ENCODE results near the gene C1orf35. TPM values are rescaled to one million over a fixed set of nuclear protein-coding genes. Genes with fewer than 3 reads are reported as not detected.

Gene C1orf35
- total and polyA plus RNA-seq, 9 of the 15 experiments (the other 6 are each of a cell fraction or from before 2014, with no cell fraction given) = 3.2 to 48.7 (median 12.5) TPM

DNA sequence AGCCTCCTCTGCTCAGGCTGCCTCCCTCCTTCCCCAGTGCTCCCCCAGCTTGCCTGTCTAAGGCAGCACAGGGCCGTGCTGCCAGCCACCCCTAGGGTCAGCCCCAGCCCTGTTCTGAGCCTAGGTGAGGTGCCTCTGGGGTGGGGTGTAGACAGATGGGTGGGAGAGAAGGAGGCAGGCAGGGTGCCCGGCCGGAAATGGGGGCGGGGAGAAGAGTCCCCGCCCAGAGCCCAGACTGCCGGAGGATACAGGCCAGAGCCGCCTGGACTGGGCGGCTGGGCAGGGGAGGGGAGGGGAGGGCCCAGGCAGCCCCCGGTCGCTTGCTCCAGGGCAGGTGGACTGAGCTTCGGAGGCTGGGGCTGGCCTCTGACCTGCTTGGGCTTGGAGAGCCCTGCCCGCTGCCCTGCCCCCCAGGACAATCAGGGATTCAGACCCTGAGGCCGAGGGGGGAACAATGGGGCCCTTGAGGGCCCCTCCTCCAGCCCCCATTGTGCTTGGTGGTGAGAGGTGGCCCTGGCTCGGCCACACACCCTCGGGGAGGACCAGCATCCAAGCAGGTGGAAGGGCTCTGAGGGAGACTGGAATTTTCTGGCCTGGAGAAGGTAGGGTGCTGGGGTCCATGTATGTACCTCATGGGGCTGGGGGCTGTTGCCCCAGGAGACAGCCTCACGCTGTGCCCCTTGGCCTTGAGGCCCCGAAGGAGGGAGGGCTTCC lies 46.4 kb upstream of the C1orf35 start, which contains the start of gene GJC2 (continued):
- TF ChIP-seq, protein P1, sequence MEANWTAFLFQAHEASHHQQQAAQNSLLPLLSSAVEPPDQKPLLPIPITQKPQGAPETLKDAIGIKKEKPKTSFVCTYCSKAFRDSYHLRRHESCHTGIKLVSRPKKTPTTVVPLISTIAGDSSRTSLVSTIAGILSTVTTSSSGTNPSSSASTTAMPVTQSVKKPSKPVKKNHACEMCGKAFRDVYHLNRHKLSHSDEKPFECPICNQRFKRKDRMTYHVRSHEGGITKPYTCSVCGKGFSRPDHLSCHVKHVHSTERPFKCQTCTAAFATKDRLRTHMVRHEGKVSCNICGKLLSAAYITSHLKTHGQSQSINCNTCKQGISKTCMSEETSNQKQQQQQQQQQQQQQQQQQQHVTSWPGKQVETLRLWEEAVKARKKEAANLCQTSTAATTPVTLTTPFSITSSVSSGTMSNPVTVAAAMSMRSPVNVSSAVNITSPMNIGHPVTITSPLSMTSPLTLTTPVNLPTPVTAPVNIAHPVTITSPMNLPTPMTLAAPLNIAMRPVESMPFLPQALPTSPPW (CRISPR knock-in tag; IDR thresholded peaks at IDR 0.05) = peak; percentile 77
- TF ChIP-seq DPF2 (IDR thresholded peaks at IDR 0.05) = 0 out of 2 replicates have a peak, but pooled peaks have one; percentile 19
- TF ChIP-seq POLR2G (IDR thresholded peaks at IDR 0.05; ENCODE audit: low read depth, low read length) = peak; percentile 18
- TF ChIP-seq, protein P2, sequence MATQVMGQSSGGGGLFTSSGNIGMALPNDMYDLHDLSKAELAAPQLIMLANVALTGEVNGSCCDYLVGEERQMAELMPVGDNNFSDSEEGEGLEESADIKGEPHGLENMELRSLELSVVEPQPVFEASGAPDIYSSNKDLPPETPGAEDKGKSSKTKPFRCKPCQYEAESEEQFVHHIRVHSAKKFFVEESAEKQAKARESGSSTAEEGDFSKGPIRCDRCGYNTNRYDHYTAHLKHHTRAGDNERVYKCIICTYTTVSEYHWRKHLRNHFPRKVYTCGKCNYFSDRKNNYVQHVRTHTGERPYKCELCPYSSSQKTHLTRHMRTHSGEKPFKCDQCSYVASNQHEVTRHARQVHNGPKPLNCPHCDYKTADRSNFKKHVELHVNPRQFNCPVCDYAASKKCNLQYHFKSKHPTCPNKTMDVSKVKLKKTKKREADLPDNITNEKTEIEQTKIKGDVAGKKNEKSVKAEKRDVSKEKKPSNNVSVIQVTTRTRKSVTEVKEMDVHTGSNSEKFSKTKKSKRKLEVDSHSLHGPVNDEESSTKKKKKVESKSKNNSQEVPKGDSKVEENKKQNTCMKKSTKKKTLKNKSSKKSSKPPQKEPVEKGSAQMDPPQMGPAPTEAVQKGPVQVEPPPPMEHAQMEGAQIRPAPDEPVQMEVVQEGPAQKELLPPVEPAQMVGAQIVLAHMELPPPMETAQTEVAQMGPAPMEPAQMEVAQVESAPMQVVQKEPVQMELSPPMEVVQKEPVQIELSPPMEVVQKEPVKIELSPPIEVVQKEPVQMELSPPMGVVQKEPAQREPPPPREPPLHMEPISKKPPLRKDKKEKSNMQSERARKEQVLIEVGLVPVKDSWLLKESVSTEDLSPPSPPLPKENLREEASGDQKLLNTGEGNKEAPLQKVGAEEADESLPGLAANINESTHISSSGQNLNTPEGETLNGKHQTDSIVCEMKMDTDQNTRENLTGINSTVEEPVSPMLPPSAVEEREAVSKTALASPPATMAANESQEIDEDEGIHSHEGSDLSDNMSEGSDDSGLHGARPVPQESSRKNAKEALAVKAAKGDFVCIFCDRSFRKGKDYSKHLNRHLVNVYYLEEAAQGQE (IDR thresholded peaks at IDR 0.05; ENCODE audit: borderline replicate concordance) = peak; percentile 96
- TF ChIP-seq, protein P2 (CRISPR knock-in tag; IDR thresholded peaks at IDR 0.05; ENCODE audit: low read depth) = 0 out of 2 replicates have a peak, but pooled peaks have one; percentile 53
- 0 out of 2 replicates have a peak, but pooled peaks have one; percentile 12 for TF ChIP-seq NFIC (IDR thresholded peaks at IDR 0.05)
- TF ChIP-seq, protein P3, sequence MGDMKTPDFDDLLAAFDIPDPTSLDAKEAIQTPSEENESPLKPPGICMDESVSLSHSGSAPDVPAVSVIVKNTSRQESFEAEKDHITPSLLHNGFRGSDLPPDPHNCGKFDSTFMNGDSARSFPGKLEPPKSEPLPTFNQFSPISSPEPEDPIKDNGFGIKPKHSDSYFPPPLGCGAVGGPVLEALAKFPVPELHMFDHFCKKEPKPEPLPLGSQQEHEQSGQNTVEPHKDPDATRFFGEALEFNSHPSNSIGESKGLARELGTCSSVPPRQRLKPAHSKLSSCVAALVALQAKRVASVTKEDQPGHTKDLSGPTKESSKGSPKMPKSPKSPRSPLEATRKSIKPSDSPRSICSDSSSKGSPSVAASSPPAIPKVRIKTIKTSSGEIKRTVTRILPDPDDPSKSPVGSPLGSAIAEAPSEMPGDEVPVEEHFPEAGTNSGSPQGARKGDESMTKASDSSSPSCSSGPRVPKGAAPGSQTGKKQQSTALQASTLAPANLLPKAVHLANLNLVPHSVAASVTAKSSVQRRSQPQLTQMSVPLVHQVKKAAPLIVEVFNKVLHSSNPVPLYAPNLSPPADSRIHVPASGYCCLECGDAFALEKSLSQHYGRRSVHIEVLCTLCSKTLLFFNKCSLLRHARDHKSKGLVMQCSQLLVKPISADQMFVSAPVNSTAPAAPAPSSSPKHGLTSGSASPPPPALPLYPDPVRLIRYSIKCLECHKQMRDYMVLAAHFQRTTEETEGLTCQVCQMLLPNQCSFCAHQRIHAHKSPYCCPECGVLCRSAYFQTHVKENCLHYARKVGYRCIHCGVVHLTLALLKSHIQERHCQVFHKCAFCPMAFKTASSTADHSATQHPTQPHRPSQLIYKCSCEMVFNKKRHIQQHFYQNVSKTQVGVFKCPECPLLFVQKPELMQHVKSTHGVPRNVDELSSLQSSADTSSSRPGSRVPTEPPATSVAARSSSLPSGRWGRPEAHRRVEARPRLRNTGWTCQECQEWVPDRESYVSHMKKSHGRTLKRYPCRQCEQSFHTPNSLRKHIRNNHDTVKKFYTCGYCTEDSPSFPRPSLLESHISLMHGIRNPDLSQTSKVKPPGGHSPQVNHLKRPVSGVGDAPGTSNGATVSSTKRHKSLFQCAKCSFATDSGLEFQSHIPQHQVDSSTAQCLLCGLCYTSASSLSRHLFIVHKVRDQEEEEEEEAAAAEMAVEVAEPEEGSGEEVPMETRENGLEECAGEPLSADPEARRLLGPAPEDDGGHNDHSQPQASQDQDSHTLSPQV (IDR thresholded peaks at IDR 0.05) = peak; percentile 29; the same call in 1 of the 2 replicates
- TF ChIP-seq, protein P4, sequence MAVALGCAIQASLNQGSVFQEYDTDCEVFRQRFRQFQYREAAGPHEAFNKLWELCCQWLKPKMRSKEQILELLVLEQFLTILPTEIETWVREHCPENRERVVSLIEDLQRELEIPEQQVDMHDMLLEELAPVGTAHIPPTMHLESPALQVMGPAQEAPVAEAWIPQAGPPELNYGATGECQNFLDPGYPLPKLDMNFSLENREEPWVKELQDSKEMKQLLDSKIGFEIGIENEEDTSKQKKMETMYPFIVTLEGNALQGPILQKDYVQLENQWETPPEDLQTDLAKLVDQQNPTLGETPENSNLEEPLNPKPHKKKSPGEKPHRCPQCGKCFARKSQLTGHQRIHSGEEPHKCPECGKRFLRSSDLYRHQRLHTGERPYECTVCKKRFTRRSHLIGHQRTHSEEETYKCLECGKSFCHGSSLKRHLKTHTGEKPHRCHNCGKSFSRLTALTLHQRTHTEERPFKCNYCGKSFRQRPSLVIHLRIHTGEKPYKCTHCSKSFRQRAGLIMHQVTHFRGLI (CRISPR knock-in tag; IDR thresholded peaks at IDR 0.05) = no peak
- TF ChIP-seq SMAD4 (CRISPR knock-in tag; conservative IDR thresholded peaks at IDR 0.05) = peak; percentile 43; the same call in 1 of the 2 replicates
- TF ChIP-seq YY1 (IDR thresholded peaks at IDR 0.05; ENCODE audit: borderline replicate concordance in 1 of 3, control insufficient read depth in 1 of 3, extremely low read depth in 1 of 3, insufficient read depth in 3 of 3, insufficient read length in 1 of 3, insufficient replicate concordance in 2 of 3, low read depth in 1 of 3, low read length in 2 of 3) = no peak
